Measurements from ENCODE around the gene PTGFRN.

Gene PTGFRN

GRCh38 chr1:116916533-116917445 is 7.1 kb downstream of the PTGFRN start:
- DNase-seq (ENCODE audit: low spot score), result no peak
- no peak for ATAC-seq (ENCODE audit: low read depth)
- TF ChIP-seq CTCF (IDR thresholded peaks at IDR 0.05; ENCODE audit: poor library complexity, severe bottlenecking), result no peak
- no peaks in the 10 kb centered on the region for H3K9me3 ChIP-seq (ENCODE audit: severe bottlenecking)
- H3K4me3 ChIP-seq (ENCODE audit: severe bottlenecking), result no peak overlapping the region
- no peaks in the 10 kb centered on the region for H3K27me3 ChIP-seq (ENCODE audit: insufficient read depth, poor library complexity, severe bottlenecking)
- peak overlapping the region; percentile 19 for H3K27ac ChIP-seq (ENCODE audit: poor library complexity, severe bottlenecking)
- peaks cover 4% of the 10 kb centered on the region; the same call in 1 of the 2 replicates for H3K36me3 ChIP-seq (ENCODE audit: low read depth)
- H3K4me1 ChIP-seq (ENCODE audit: insufficient read depth, poor library complexity, severe bottlenecking), result peaks cover 66% of the 10 kb centered on the region

- no peaks in the 10 kb centered on the region for H3K27me3 ChIP-seq (ENCODE audit: insufficient read depth, poor library complexity, severe bottlenecking)
- H3K9me3 ChIP-seq (ENCODE audit: severe bottlenecking), result no peaks in the 10 kb centered on the region
- DNase-seq (ENCODE audit: low spot score), result no peak
- H3K4me3 ChIP-seq (ENCODE audit: severe bottlenecking), result no peak overlapping the region
- ATAC-seq (ENCODE audit: low read depth), result peak; percentile 74
- TF ChIP-seq CTCF (IDR thresholded peaks at IDR 0.05; ENCODE audit: poor library complexity, severe bottlenecking), result no peak
- peaks cover 63% of the 10 kb centered on the region for H3K4me1 ChIP-seq (ENCODE audit: insufficient read depth, poor library complexity, severe bottlenecking)
- peak overlapping the region; percentile 66 for H3K27ac ChIP-seq (ENCODE audit: poor library complexity, severe bottlenecking)
- H3K36me3 ChIP-seq (ENCODE audit: low read depth), result peaks cover 5% of the 10 kb centered on the region
Measured at GRCh38 chr1:116918714-116919357, 9.1 kb downstream of the PTGFRN start.

DNA sequence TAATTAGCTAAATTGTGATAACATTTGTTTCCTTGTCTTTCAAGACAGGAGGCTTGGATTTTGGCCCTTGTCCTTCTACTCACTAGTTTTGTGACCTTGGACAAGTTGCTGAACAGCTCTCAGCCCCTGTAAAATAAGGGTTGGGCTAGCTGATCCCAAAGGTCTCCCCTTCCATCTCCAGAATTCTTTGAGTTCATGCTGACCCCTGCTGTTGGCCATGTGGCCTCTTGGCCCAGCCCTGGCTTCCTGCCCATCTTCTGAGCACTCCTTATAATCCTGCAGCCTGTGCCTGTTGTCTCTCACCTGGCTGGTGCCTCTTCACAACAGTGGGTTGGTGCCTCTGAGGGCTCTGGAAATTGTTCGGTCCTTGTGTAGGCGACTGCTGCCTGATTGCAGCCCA is 10.1 kb downstream of the PTGFRN start:
- no peaks in the 10 kb centered on the region for H3K9me3 ChIP-seq (ENCODE audit: severe bottlenecking)

DNA sequence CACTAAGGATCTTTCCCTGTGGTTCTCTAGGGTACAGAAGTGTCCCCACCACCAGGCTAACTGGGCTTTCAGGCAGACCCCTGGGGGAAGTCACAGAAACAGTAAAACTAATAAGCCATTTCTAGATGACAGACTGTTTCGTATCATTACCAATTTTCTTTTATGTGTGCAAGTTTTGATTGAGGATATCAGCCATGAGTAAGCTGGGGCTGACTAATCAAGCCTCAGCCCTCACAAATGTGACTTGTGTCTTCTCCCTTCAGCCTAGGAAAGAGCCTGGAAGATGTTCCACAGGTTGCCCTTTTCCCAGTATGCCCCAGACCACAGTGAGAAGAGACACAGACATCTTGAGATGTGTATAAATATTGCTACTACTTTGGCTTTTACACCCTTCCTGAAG is 10.5 kb downstream of the PTGFRN start:
- Histone ChIP-seq H3K4me3 (ENCODE audit: severe bottlenecking) (no peak overlapping the region), H3K27me3 (ENCODE audit: insufficient read depth, poor library complexity, severe bottlenecking) (no peaks in the 10 kb centered on the region), H3K9me3 (ENCODE audit: severe bottlenecking) (no peaks in the 10 kb centered on the region), H3K4me1 (ENCODE audit: insufficient read depth, poor library complexity, severe bottlenecking) (peaks cover 51% of the 10 kb centered on the region), H3K36me3 (ENCODE audit: low read depth) (peaks cover 5% of the 10 kb centered on the region), H3K27ac (ENCODE audit: poor library complexity, severe bottlenecking) (peak overlapping the region; percentile 66)
- ATAC-seq (ENCODE audit: low read depth) (peak; percentile 30; the same call in 1 of the 3 replicates), DNase-seq (ENCODE audit: low spot score) (no peak)
- no peak for TF ChIP-seq CTCF (IDR thresholded peaks at IDR 0.05; ENCODE audit: poor library complexity, severe bottlenecking)

More for the DNA sequence above, 10.1 kb downstream of the PTGFRN start:
- DNase-seq (ENCODE audit: low spot score) (no peak), ATAC-seq (ENCODE audit: low read depth) (no peak)
- peak overlapping the region; percentile 66 for H3K27ac ChIP-seq (ENCODE audit: poor library complexity, severe bottlenecking)
- TF ChIP-seq CTCF (IDR thresholded peaks at IDR 0.05; ENCODE audit: poor library complexity, severe bottlenecking), result peak; percentile 10
- H3K36me3 ChIP-seq (ENCODE audit: low read depth), result peaks cover 5% of the 10 kb centered on the region
- no peaks in the 10 kb centered on the region for H3K27me3 ChIP-seq (ENCODE audit: insufficient read depth, poor library complexity, severe bottlenecking)
- peaks cover 55% of the 10 kb centered on the region for H3K4me1 ChIP-seq (ENCODE audit: insufficient read depth, poor library complexity, severe bottlenecking)
- H3K4me3 ChIP-seq (ENCODE audit: severe bottlenecking), result no peak overlapping the region

Measured in RWPE2 (cell line).